Renal pelvis (tissue), 4 donors: Measurements from ENCODE around the gene AGMAT. TPM values are rescaled to one million over a fixed set of nuclear protein-coding genes. Genes with fewer than 3 reads are reported as not detected.
A peak's percentile ranks its signal among the peaks of the same experiment; 100 is the strongest.
"Not testable (repeated sequence)": the region's sequence is repeated elsewhere in the genome, so short reads cannot be mapped to it uniquely, and the experiment has no call there.

Experiments used
- DNase-seq: peaks from one replicate; pipeline ENCODE4 v3.0.0-alpha.2; 2013
- polyA plus RNA-seq, 3 donors: library from polyadenylated mRNA; unstranded; fragments of 120-200 nt; gene quantifications; one replicate each; pipeline ENCODE4 v1.2.1, GENCODE V29; 2013; ENCODE audit not compliant: insufficient read length in 3 of 3

The AGMAT gene
- polyA plus RNA-seq, 3 donors: 31.9 to 39.6 (median 35.9) TPM

- DNase-seq: peak; percentile 98
Measured at GRCh38 chr1:15617173-15618076, 32.6 kb upstream of the AGMAT start, which contains the start of gene DDI2. Gene DDI2 (plus strand): TSS chr1:15617458. CDS start chr1:15617671, 213 bp downstream.

- no peak for DNase-seq
Measured at GRCh38 chr1:15616373-15617172, 31.7 kb upstream of the AGMAT start.

GRCh38 chr1:15610167-15610566, 25.3 kb upstream of the AGMAT start:
- DNase-seq: no peak

- no peak for DNase-seq
Measured at GRCh38 chr1:15609631-15610030, 24.8 kb upstream of the AGMAT start.

- no peak for DNase-seq
Measured at GRCh38 chr1:15605398-15606383, 20.8 kb upstream of the AGMAT start.

- DNase-seq: not testable (repeated sequence)
Measured at GRCh38 chr1:15604400-15604799, 19.5 kb upstream of the AGMAT start.

- DNase-seq: not testable (repeated sequence)
Measured at GRCh38 chr1:15603966-15604282, 19.1 kb upstream of the AGMAT start.

GRCh38 chr1:15603050-15603965, 18.5 kb upstream of the AGMAT start:
- DNase-seq: peak; percentile 97

- DNase-seq: no peak
Measured at GRCh38 chr1:15598436-15598835, 13.6 kb upstream of the AGMAT start.

- no peak for DNase-seq
Measured at GRCh38 chr1:15595809-15596617, 11.2 kb upstream of the AGMAT start.

GRCh38 chr1:15592285-15592684, 7.4 kb upstream of the AGMAT start:
- no peak for DNase-seq

- no peak for DNase-seq
Measured at GRCh38 chr1:15583016-15583706, 1.7 kb downstream of the AGMAT start.

- DNase-seq: no peak
Measured at GRCh38 chr1:15579683-15580047, 5.2 kb downstream of the AGMAT start.

- DNase-seq: no peak
Measured at GRCh38 chr1:15578921-15579682, 5.7 kb downstream of the AGMAT start.

- DNase-seq: no peak
Measured at GRCh38 chr1:15577691-15578090, 7.2 kb downstream of the AGMAT start.

GRCh38 chr1:15575549-15576150, 9.2 kb downstream of the AGMAT start:
- no peak for DNase-seq

GRCh38 chr1:15574741-15575140, 10.1 kb downstream of the AGMAT start:
- DNase-seq: no peak

GRCh38 chr1:15573477-15573876, 11.4 kb downstream of the AGMAT start:
- DNase-seq: no peak
